ENCODE measurements around the gene CAMK2B. TPM values are rescaled to one million over a fixed set of nuclear protein-coding genes. Genes with fewer than 3 reads are reported as not detected.

The CAMK2B gene
- total RNA-seq, 1 donor from 2014 or later = 9.3 TPM

DNA sequence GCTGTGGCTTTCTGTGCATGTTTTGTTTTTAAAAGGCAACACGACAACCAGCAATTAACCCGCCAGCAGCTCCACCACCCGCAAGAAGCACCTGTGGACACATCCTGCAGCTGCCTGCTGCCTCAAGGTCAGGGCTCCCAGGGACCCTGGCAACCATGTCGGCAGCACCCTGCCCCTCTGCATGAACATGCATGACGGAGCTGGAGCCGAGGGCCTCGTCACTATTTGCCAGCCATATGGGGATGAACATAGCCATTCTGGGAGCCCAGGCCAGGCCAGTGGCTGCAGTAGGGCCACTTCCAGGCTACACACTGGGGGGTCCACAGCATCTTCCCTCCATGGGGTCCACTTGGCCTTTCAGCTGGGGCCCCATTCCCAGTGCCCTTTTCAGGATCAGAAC, 52.9 kb downstream of the CAMK2B start:
- Mint-ChIP-seq H3K27me3 (peaks cover 7% of the 10 kb centered on the region), H3K4me3 (ENCODE audit: low read depth) (no peak overlapping the region), H3K4me1 (ENCODE audit: low read depth) (peaks cover 2% of the 10 kb centered on the region), H3K36me3 (ENCODE audit: insufficient read depth) (no peaks in the 10 kb centered on the region), H3K9me3 (ENCODE audit: low read depth) (no peaks in the 10 kb centered on the region), H3K27ac (no peak overlapping the region)
- TF ChIP-seq, protein P1, sequence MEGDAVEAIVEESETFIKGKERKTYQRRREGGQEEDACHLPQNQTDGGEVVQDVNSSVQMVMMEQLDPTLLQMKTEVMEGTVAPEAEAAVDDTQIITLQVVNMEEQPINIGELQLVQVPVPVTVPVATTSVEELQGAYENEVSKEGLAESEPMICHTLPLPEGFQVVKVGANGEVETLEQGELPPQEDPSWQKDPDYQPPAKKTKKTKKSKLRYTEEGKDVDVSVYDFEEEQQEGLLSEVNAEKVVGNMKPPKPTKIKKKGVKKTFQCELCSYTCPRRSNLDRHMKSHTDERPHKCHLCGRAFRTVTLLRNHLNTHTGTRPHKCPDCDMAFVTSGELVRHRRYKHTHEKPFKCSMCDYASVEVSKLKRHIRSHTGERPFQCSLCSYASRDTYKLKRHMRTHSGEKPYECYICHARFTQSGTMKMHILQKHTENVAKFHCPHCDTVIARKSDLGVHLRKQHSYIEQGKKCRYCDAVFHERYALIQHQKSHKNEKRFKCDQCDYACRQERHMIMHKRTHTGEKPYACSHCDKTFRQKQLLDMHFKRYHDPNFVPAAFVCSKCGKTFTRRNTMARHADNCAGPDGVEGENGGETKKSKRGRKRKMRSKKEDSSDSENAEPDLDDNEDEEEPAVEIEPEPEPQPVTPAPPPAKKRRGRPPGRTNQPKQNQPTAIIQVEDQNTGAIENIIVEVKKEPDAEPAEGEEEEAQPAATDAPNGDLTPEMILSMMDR (IDR thresholded peaks at IDR 0.05; ENCODE audit: unreplicated experiment) = no peak
- DNase-seq (ENCODE audit: low spot score, unreplicated experiment) = no peak

DNA sequence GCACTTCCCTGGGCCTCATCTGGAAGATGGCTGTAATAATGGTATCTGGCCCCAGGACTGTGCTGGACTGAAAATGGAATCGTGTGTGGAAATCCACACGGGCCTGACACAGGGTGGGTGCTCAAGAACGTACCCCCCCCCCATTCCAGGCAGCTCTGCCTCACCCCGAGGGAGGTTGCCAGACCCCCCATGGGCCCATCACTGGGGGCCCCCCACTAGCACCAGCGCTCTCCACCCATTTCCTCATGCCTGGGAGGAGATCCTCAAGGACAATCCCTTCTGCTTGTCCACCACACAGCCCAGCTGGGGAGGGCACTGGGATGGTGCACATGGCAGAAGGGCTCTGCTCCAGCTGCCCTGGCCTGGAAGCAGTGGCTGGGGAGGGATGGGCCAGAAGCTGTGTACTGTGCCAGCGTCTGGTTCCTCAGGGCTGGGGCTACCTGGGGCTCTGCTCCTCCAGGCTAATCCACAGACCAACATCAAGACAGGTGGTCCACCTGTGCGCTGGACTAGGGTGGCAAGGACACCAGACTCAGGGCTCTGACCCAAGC, 55.4 kb downstream of the CAMK2B start:
- H3K4me1 Mint-ChIP-seq (ENCODE audit: low read depth) = no peaks in the 10 kb centered on the region
- H3K27ac Mint-ChIP-seq = no peak overlapping the region
- H3K9me3 Mint-ChIP-seq (ENCODE audit: low read depth) = no peaks in the 10 kb centered on the region
- H3K36me3 Mint-ChIP-seq (ENCODE audit: insufficient read depth) = no peaks in the 10 kb centered on the region
- DNase-seq (ENCODE audit: low spot score, unreplicated experiment) = no peak
- H3K4me3 Mint-ChIP-seq (ENCODE audit: low read depth) = no peak overlapping the region
- TF ChIP-seq, protein P1 (IDR thresholded peaks at IDR 0.05; ENCODE audit: unreplicated experiment) = no peak
- H3K27me3 Mint-ChIP-seq = peaks cover 16% of the 10 kb centered on the region

GRCh38 chr7:44269417-44269816, 56.0 kb downstream of the CAMK2B start:
- no peak for DNase-seq (ENCODE audit: low spot score, unreplicated experiment)
- TF ChIP-seq, protein P1 (IDR thresholded peaks at IDR 0.05; ENCODE audit: unreplicated experiment) = no peak
- Mint-ChIP-seq H3K27ac (no peak overlapping the region), H3K36me3 (ENCODE audit: insufficient read depth) (no peaks in the 10 kb centered on the region), H3K27me3 (peaks cover 21% of the 10 kb centered on the region), H3K4me1 (ENCODE audit: low read depth) (no peaks in the 10 kb centered on the region), H3K9me3 (ENCODE audit: low read depth) (no peaks in the 10 kb centered on the region), H3K4me3 (ENCODE audit: low read depth) (no peak overlapping the region)

- H3K27ac Mint-ChIP-seq = no peak overlapping the region
- TF ChIP-seq, protein P1 (IDR thresholded peaks at IDR 0.05; ENCODE audit: unreplicated experiment) = no peak
- no peak for DNase-seq (ENCODE audit: low spot score, unreplicated experiment)
- H3K4me3 Mint-ChIP-seq (ENCODE audit: low read depth) = no peak overlapping the region
- H3K9me3 Mint-ChIP-seq (ENCODE audit: low read depth) = no peaks in the 10 kb centered on the region
- peaks cover 16% of the 10 kb centered on the region for H3K27me3 Mint-ChIP-seq
- no peaks in the 10 kb centered on the region for H3K4me1 Mint-ChIP-seq (ENCODE audit: low read depth)
- H3K36me3 Mint-ChIP-seq (ENCODE audit: insufficient read depth) = no peaks in the 10 kb centered on the region
These were observed 56.7 kb downstream of the CAMK2B start for GRCh38 chr7:44268671-44269070.

- Mint-ChIP-seq H3K36me3 (ENCODE audit: insufficient read depth) (no peaks in the 10 kb centered on the region), H3K27me3 (peaks cover 16% of the 10 kb centered on the region), H3K4me3 (ENCODE audit: low read depth) (no peak overlapping the region), H3K27ac (no peak overlapping the region), H3K9me3 (ENCODE audit: low read depth) (no peaks in the 10 kb centered on the region), H3K4me1 (ENCODE audit: low read depth) (no peaks in the 10 kb centered on the region)
- no peak for DNase-seq (ENCODE audit: low spot score, unreplicated experiment)
- TF ChIP-seq, protein P1 (IDR thresholded peaks at IDR 0.05; ENCODE audit: unreplicated experiment) = no peak
These were observed 57.5 kb downstream of the CAMK2B start for GRCh38 chr7:44267719-44268421.

Data from progenitor cell of endocrine pancreas (in vitro differentiated cells).